Adrenal gland (tissue), 12 donors: ENCODE measurements around the gene ARHGEF4. TPM values are rescaled to one million over a fixed set of nuclear protein-coding genes. Genes with fewer than 3 reads are reported as not detected.

ENCODE experiments used
- DNase-seq, 7 donors: peaks; one replicate each; pipeline ENCODE4 v3.0.0-alpha.2; 2019 to 2020
- H3K27ac ChIP-seq, 5 donors: fragments of 200-600 bp; sonication (generic) in 4 of 5; 1 replicate in 3 of 5; 2 replicates in 2 of 5; pipeline versions ENCODE4 v1.5.1 to v1.8.0; 2016 to 2020; ENCODE audit warnings: mild to moderate bottlenecking in 1 of 5
- H3K27me3 ChIP-seq: fragments of 200-600 bp; 2 replicates; pipeline ENCODE4 v1.8.0; 2021
- H3K36me3 ChIP-seq, 2 donors: fragments of 200-600 bp; replicated peaks in 1 of 2; 1 replicate in 1 of 2; 2 replicates in 1 of 2; pipeline versions ENCODE4 v1.5.1 to v1.8.0; 2018 to 2022
- H3K4me1 ChIP-seq, 2 donors: fragments of 200-600 bp; replicated peaks in 1 of 2; 1 replicate in 1 of 2; 2 replicates in 1 of 2; pipeline versions ENCODE4 v1.5.1 to v1.8.0; 2018 to 2021
- H3K4me3 ChIP-seq, 4 donors: fragments of 200-600 bp; sonication (generic) in 3 of 4; one replicate each; pipeline ENCODE4 v1.5.1; 2016 to 2018
- H3K9me3 ChIP-seq, 3 donors: fragments of 200-600 bp; sonication (generic) in 1 of 3; replicated peaks in 1 of 3; 1 replicate in 2 of 3; 2 replicates in 1 of 3; pipeline versions ENCODE4 v1.5.1 to v1.8.0; 2016 to 2021
- CTCF ChIP-seq, 6 experiments: fragments of 450-650 bp in 4 of 6; fragments of 200-600 bp in 2 of 6; sonication (generic) in 1 of 6; IDR thresholded peaks; 1 replicate in 5 of 6; 2 replicates in 1 of 6; pipeline versions ENCODE4 v1.5.1 to v1.8.0; 2016 to 2021; ENCODE audit warnings: antibody characterized with exemption in 6 of 6, mild to moderate bottlenecking in 2 of 6, moderate library complexity in 1 of 6
- POLR2A ChIP-seq, 2 donors: fragments of 450-650 bp; IDR thresholded peaks; one replicate each; pipeline ENCODE4 v1.6.1; 2017; ENCODE audit warnings: antibody characterized with exemption in 2 of 2, mild to moderate bottlenecking in 2 of 2, moderate library complexity in 1 of 2
- WGBS, 4 donors: extraction: QIAGEN DNeasy Blood & Tissue Kit in 2 of 4; methylation state at CpG; one replicate each; pipeline versions ENCODE4 v1.1.5 to v1.1.7; 2013 to 2017; 5-methylcytosine and 5-hydroxymethylcytosine counted together
- intact Hi-C, 2 donors: fragments of 100-400 bp; cut with DNase I; formaldehyde crosslinking; loops; one replicate each; pipeline versions ENCODE4 v1.14.1 to v1.15.0; 2022 to 2023
- polyA plus RNA-seq, 3 donors: library from polyadenylated mRNA; stranded (reverse); fragments of 200-250 nt in 2 of 3; fragments of 350-450 nt in 1 of 3; fragmentation: Illumina TruSeq in 1 of 3; extraction: RNeasy Lipid Tissue Mini Kit (QIAGEN cat#74804) in 1 of 3; gene quantifications; one replicate each; pipeline ENCODE4 v1.2.3, GENCODE V29; 2013 to 2014
- total RNA-seq, 9 donors: library from RNA; depleted of rRNA in 4 of 9; stranded (reverse); fragments of >200 nt in 4 of 9; fragments of 120-200 nt in 1 of 9; fragmentation: NEBNext Ultra II Directional in 1 of 9; extraction: Animal tissue kit (Norgen Biotek cat#: 25700) in 1 of 9; gene quantifications; one replicate each; pipeline versions ENCODE4 v1.1.0 to v1.2.4, GENCODE V29; 2013 to 2023
- donor health status: healthy with polysubstance abuse.
- donor health status: Bipolar disorder and iron deficiency.
- donor health status: DM: yes; HTN: yes; CAD: no.
- donor health status: DM: no; HTN: no; CAD: no.
- donor health status: DM: no; HTN: no; CAD: no.
- donor health status: DM: yes; HTN: yes; CAD: no.

ARHGEF4 gene
- total and polyA plus RNA-seq, 12 donors, result 0.97 to 40.4 (median 5.1) TPM

DNA sequence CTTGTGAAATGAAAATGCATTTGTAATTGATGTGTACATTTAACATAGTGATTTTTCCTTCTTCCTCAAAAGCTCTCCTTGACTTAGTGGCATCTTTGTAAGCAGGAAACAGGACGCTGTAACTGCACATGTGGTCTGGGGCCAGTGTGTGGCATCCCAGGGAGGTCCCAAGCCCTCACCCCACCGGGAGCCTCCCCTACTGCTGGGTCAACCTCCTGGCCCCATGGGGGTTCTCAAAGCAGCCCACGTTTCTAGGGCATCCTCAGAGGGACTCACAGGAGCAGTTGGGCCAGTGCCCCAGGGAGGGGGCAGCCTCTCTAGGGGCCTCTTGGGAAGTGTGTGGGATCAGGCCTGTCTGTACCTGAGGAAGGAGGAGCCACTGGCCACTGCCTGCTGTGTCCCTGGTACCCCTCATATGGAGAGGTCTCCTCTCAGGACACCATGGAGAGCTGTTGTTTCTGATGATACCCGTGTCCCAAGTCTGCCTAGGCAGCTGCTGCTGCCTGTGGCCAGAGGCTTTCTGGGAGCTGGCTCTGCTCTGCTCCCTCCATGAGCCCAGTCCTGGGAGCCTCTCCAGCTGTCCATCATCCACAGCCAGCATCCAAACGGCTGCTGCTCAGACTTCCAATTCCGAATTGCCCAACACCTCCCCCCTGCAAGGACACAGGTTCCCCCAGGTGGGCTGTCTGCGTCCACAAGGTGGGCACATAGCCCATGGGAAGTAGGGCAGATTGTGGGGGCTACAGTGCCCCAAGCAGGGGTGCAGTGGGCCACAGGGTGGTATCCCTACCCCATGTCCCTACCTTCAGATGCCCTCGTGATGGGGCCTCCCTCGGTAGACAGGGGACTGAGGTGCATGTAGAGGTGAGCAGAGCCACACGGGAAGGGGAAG, 13.4 kb downstream of the ARHGEF4 start:
- WGBS, 4 donors, result 50 to 66% (median 62%) methylated on average over 5 to 10 of the region's 10 CpGs
- intact Hi-C loops, result no loop called here
- no peak for DNase-seq

DNA sequence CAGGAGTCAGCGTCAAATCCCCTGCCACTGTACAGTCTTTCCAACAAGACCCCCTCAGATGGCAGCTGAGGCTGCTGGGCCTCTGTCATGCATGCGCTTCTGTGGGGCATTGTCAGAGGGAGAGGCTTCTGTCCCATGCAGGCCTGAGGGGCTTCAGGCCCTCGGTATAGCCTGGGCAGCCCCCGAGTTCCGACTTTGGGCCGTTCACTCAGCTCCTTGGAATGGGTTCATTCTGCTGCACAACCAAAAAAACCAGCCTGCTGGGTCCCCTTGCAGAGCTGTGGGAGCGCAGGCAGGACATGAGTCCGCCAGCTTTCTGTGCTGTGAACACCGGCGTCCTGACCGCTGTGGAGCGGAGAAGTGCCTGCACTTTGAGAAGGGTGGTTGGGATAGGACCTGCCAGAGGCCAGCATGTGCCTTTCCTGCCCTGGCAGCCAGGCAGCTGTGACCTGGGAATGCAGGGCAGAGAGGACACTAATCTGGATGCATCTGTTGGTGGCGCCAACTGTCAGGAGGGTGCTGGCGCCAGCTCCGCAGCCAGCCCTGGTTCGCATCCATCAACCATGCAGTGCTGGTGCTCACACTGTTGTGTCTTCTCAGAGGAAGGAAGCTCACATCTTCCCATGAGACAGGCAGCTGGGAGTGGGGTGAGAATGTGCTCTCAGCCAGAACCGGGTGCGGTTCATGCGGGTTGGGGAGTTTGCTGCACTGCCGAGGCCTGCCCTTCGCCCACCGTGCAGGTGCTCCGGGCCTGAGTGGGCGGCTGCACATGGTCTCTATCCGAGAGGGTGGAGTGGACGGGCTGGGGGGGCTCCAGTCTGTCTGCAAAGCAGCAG, 14.3 kb downstream of the ARHGEF4 start:
- 86 to 95% (median 91%) methylated on average over 6 to 26 of the region's 26 CpGs for WGBS, 4 donors
- intact Hi-C loops, result no loop called here
- no peaks in the 10 kb centered on the region for H3K36me3 ChIP-seq
- no peak overlapping the region for H3K4me3 ChIP-seq
- no peak overlapping the region for H3K27ac ChIP-seq
- H3K4me1 ChIP-seq, result no peaks in the 10 kb centered on the region
- DNase-seq, result no peak
- no peaks in the 10 kb centered on the region for H3K9me3 ChIP-seq
- no peak for TF ChIP-seq CTCF (IDR thresholded peaks at IDR 0.05)
- TF ChIP-seq POLR2A (IDR thresholded peaks at IDR 0.05), result no peak
- H3K27me3 ChIP-seq, result no peaks in the 10 kb centered on the region

More for the DNA sequence above, 13.4 kb downstream of the ARHGEF4 start:
- Histone ChIP-seq H3K9me3 (no peaks in the 10 kb centered on the region), H3K27me3 (no peaks in the 10 kb centered on the region), H3K27ac (no peak overlapping the region), H3K4me1 (no peaks in the 10 kb centered on the region), H3K4me3 (no peak overlapping the region), H3K36me3 (no peaks in the 10 kb centered on the region)
- TF ChIP-seq POLR2A (IDR thresholded peaks at IDR 0.05), result no peak
- TF ChIP-seq CTCF (IDR thresholded peaks at IDR 0.05), result no peak

- 64 to 80% (median 72%) methylated on average over 12 to 14 of the region's 14 CpGs for WGBS, 4 donors
- no peaks in the 10 kb centered on the region for H3K4me1 ChIP-seq
- H3K27ac ChIP-seq, result no peak overlapping the region
- intact Hi-C loops, result no loop called here
- no peaks in the 10 kb centered on the region for H3K27me3 ChIP-seq
- no peaks in the 10 kb centered on the region for H3K36me3 ChIP-seq
- TF ChIP-seq CTCF (IDR thresholded peaks at IDR 0.05) (no peak), POLR2A (IDR thresholded peaks at IDR 0.05) (no peak)
- no peak overlapping the region for H3K4me3 ChIP-seq
- no peak for DNase-seq
- no peaks in the 10 kb centered on the region for H3K9me3 ChIP-seq
Observed at GRCh38 chr2:130851624-130852382, 15.1 kb downstream of the ARHGEF4 start.
